ENCODE results near the gene CCDC57. TPM values are rescaled to one million over a fixed set of nuclear protein-coding genes. Genes with fewer than 3 reads are reported as not detected.

The CCDC57 gene
- total RNA-seq, 1 experiment from 2014 or later: 36.6 TPM

GRCh38 chr17:82173351-82174041 is 39.1 kb downstream of the CCDC57 start:
- ATAC-seq (no peak), DNase-seq (no peak)
- Histone ChIP-seq H3K36me3 (ENCODE audit: low read depth, low read length) (0 out of 2 replicates have a peak, but pooled peaks cover 3% of the 10 kb centered on the region), H3K79me2 (ENCODE audit: low read length) (no peaks in the 10 kb centered on the region), H3K9me3 (ENCODE audit: low read length) (no peaks in the 10 kb centered on the region), H3K9me2 (replicated peaks; ENCODE audit: low read length) (no peaks in the 10 kb centered on the region), H3K27me3 (ENCODE audit: low read length) (no peaks in the 10 kb centered on the region), H3K27ac (ENCODE audit: low read length) (no peak overlapping the region), H3K4me3 (ENCODE audit: low read length) (no peak overlapping the region), H4K20me1 (ENCODE audit: low read length) (no peaks in the 10 kb centered on the region), H3F3A (ENCODE audit: low read length, unreplicated experiment) (no peaks in the 10 kb centered on the region), H3K4me2 (ENCODE audit: low read length) (no peak overlapping the region), H3K4me1 (ENCODE audit: insufficient read depth, low read length) (no peaks in the 10 kb centered on the region), H3K9ac (ENCODE audit: low read length) (no peak overlapping the region), H2AFZ (ENCODE audit: low read length) (no peak overlapping the region)
- POLR2A ChIA-PET (ENCODE audit: unreplicated experiment): no interaction called here
- TF ChIP-seq, protein P1, sequence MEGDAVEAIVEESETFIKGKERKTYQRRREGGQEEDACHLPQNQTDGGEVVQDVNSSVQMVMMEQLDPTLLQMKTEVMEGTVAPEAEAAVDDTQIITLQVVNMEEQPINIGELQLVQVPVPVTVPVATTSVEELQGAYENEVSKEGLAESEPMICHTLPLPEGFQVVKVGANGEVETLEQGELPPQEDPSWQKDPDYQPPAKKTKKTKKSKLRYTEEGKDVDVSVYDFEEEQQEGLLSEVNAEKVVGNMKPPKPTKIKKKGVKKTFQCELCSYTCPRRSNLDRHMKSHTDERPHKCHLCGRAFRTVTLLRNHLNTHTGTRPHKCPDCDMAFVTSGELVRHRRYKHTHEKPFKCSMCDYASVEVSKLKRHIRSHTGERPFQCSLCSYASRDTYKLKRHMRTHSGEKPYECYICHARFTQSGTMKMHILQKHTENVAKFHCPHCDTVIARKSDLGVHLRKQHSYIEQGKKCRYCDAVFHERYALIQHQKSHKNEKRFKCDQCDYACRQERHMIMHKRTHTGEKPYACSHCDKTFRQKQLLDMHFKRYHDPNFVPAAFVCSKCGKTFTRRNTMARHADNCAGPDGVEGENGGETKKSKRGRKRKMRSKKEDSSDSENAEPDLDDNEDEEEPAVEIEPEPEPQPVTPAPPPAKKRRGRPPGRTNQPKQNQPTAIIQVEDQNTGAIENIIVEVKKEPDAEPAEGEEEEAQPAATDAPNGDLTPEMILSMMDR (conservative IDR thresholded peaks at IDR 0.05; ENCODE audit: low read depth, low read length): no peak
- TF ChIP-seq EZH2phosphoT487 (IDR thresholded peaks at IDR 0.05; ENCODE audit: borderline replicate concordance, low read length): no peak
- no peak for TF ChIP-seq EZH2 (IDR thresholded peaks at IDR 0.05; ENCODE audit: low read length, unreplicated experiment)
- intact Hi-C loops (cut with micrococcal nuclease): no loop called here
- no TSS peak for BruUV-seq (replicated peaks)
- CTCF ChIA-PET: no interaction called here

- Histone ChIP-seq H3K36me3 (ENCODE audit: low read depth, low read length) (0 out of 2 replicates have a peak, but pooled peaks cover 3% of the 10 kb centered on the region), H3K27me3 (ENCODE audit: low read length) (no peaks in the 10 kb centered on the region), H3K9ac (ENCODE audit: low read length) (no peak overlapping the region), H2AFZ (ENCODE audit: low read length) (no peak overlapping the region), H3K4me1 (ENCODE audit: insufficient read depth, low read length) (no peaks in the 10 kb centered on the region), H3K79me2 (ENCODE audit: low read length) (no peaks in the 10 kb centered on the region), H3F3A (ENCODE audit: low read length, unreplicated experiment) (no peaks in the 10 kb centered on the region), H3K4me3 (ENCODE audit: low read length) (no peak overlapping the region), H3K9me2 (replicated peaks; ENCODE audit: low read length) (no peaks in the 10 kb centered on the region), H3K9me3 (ENCODE audit: low read length) (no peaks in the 10 kb centered on the region), H4K20me1 (ENCODE audit: low read length) (no peaks in the 10 kb centered on the region), H3K27ac (ENCODE audit: low read length) (no peak overlapping the region), H3K4me2 (ENCODE audit: low read length) (no peak overlapping the region)
- DNase-seq (no peak), ATAC-seq (no peak)
- ChIA-PET POLR2A (ENCODE audit: unreplicated experiment) (no interaction called here), CTCF (no interaction called here)
- intact Hi-C loops (cut with micrococcal nuclease): no loop called here
- BruUV-seq (replicated peaks): no TSS peak
- TF ChIP-seq EZH2phosphoT487 (IDR thresholded peaks at IDR 0.05; ENCODE audit: borderline replicate concordance, low read length): no peak
- no peak for TF ChIP-seq EZH2 (IDR thresholded peaks at IDR 0.05; ENCODE audit: low read length, unreplicated experiment)
Measured at GRCh38 chr17:82172486-82173160, 40.0 kb downstream of the CCDC57 start.

- no peaks in the 10 kb centered on the region for H3K9me2 ChIP-seq (replicated peaks; ENCODE audit: low read length)
- TF ChIP-seq, protein P1 (conservative IDR thresholded peaks at IDR 0.05; ENCODE audit: low read depth, low read length): no peak
- TF ChIP-seq EZH2phosphoT487 (IDR thresholded peaks at IDR 0.05; ENCODE audit: borderline replicate concordance, low read length) (no peak), EZH2 (IDR thresholded peaks at IDR 0.05; ENCODE audit: low read length, unreplicated experiment) (no peak)
- H3K4me1 ChIP-seq (ENCODE audit: insufficient read depth, low read length): no peaks in the 10 kb centered on the region
- no peaks in the 10 kb centered on the region for H3K27me3 ChIP-seq (ENCODE audit: low read length)
- no peak overlapping the region for H2AFZ ChIP-seq (ENCODE audit: low read length)
- H3K27ac ChIP-seq (ENCODE audit: low read length): no peak overlapping the region
- H3K4me2 ChIP-seq (ENCODE audit: low read length): no peak overlapping the region
- CTCF ChIA-PET: no interaction called here
- DNase-seq: no peak
- BruUV-seq (replicated peaks): no TSS peak
- no peaks in the 10 kb centered on the region for H4K20me1 ChIP-seq (ENCODE audit: low read length)
- intact Hi-C loops (cut with micrococcal nuclease): no loop called here
- H3K79me2 ChIP-seq (ENCODE audit: low read length): no peaks in the 10 kb centered on the region
- no peak for ATAC-seq
- no peak overlapping the region for H3K9ac ChIP-seq (ENCODE audit: low read length)
- H3K9me3 ChIP-seq (ENCODE audit: low read length): no peaks in the 10 kb centered on the region
- no peaks in the 10 kb centered on the region for H3F3A ChIP-seq (ENCODE audit: low read length, unreplicated experiment)
- 0 out of 2 replicates have a peak, but pooled peaks cover 3% of the 10 kb centered on the region for H3K36me3 ChIP-seq (ENCODE audit: low read depth, low read length)
- H3K4me3 ChIP-seq (ENCODE audit: low read length): no peak overlapping the region
- POLR2A ChIA-PET (ENCODE audit: unreplicated experiment): no interaction called here
Measured at GRCh38 chr17:82171750-82172375, 40.8 kb downstream of the CCDC57 start.
